Effector memory CD4-positive, alpha-beta T cell (primary cell): ENCODE measurements around the gene AP5B1.
A peak's percentile ranks its signal among the peaks of the same experiment; 100 is the strongest.

Experiments
- DNase-seq, 3 donors: peaks; one replicate each; pipeline ENCODE4 v3.0.0-alpha.2; 2020
- H3K27ac ChIP-seq: 2 replicates; pipeline ENCODE4 v1.7.0; 2013; ENCODE audit warnings: mild to moderate bottlenecking, low read length, moderate library complexity; ENCODE audit not compliant: insufficient read depth, poor library complexity, severe bottlenecking
- H3K27me3 ChIP-seq: replicated peaks from 2 replicates; pipeline ENCODE4 v1.7.0; 2013; ENCODE audit warnings: mild to moderate bottlenecking, low read length; ENCODE audit not compliant: insufficient read depth, control insufficient read depth, poor library complexity, severe bottlenecking
- H3K36me3 ChIP-seq: 2 replicates; pipeline ENCODE4 v1.7.0; 2013; ENCODE audit warnings: mild to moderate bottlenecking, low read length, moderate library complexity; ENCODE audit not compliant: control insufficient read depth, insufficient read depth
- H3K4me1 ChIP-seq: 2 replicates; pipeline ENCODE4 v1.7.0; 2013; ENCODE audit warnings: low read length, mild to moderate bottlenecking; ENCODE audit not compliant: control insufficient read depth, insufficient read depth, poor library complexity, severe bottlenecking
- H3K4me3 ChIP-seq: 2 replicates; pipeline ENCODE4 v1.7.0; 2013; ENCODE audit warnings: low read length, low read depth, mild to moderate bottlenecking; ENCODE audit not compliant: insufficient read depth, poor library complexity, severe bottlenecking
- H3K9me3 ChIP-seq: 2 replicates; pipeline ENCODE4 v1.7.0; 2013; ENCODE audit warnings: mild to moderate bottlenecking, low read length, moderate library complexity; ENCODE audit not compliant: control insufficient read depth

AP5B1 gene

GRCh38 chr11:65790104-65790901 lies 9.5 kb upstream of the AP5B1 start:
- peaks cover 28% of the 10 kb centered on the region for H3K4me1 ChIP-seq
- no peaks in the 10 kb centered on the region for H3K9me3 ChIP-seq
- DNase-seq: no peak
- H3K27ac ChIP-seq: no peak overlapping the region
- peaks cover 24% of the 10 kb centered on the region for H3K27me3 ChIP-seq
- no peak overlapping the region for H3K4me3 ChIP-seq
- no peaks in the 10 kb centered on the region for H3K36me3 ChIP-seq

DNA sequence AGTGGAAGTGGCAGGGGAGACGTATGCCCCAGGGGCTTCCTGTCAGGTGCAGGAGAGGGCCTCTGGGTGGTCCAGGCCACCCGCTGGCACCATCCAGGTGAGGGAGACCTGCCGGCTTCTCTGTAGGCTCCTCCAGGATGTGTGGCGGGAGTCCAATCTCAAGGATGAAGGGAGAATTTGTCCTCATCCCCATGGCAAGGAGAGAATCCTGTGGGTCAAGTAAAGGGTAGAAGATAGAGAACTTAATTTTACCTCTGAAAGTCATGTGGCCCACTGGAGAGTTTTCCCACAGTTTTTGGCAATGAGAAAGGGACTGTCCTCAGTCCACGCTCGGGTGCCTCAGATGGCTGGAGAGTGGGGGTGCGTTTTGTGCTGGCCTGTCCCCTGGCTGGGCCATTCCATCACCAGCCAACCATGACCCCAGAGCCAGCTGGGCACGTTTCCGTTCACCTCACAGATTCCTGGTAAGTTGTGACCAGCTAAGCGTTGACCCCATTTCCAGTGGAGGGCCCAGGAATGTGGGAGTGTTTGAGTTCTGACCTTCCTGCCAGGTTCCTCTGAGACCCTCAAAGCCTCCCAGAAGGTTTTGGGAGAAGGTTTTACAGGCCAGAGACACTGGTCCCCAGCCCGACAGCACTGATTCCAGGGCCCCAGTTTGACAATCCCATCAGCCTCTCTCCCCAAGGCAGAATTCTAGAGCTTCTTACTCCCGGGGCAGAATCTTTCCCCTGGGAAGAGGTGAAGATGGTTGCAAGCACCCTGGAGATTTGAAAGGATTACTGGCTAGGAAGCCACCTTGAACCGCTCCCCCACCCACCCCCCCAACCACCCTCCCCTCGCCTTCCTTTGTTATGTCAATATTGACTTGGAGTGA lies 8.7 kb upstream of the AP5B1 start:
- Histone ChIP-seq H3K27me3 (peaks cover 24% of the 10 kb centered on the region), H3K4me1 (peaks cover 32% of the 10 kb centered on the region), H3K4me3 (no peak overlapping the region), H3K36me3 (no peaks in the 10 kb centered on the region), H3K27ac (no peak overlapping the region), H3K9me3 (no peaks in the 10 kb centered on the region)
- DNase-seq: no peak

DNA sequence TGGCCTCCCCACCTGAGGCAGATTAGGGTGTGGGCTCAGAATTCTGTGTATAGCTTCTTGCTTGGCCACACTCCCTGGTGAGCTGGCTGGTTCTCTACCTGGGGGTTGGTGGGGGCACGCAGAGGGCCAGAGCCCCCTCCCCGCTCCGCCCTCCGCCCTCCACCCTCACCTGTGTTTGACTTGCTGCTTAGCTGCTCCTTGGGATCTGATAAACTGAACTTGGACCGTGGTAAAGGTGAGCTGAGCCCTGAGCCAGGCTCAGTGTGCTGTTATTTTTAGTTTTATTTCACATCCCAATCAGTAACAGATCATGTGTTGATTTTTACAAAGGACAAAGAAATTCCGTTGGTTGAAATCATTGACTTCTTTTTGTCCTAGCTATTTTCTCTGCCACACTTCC lies 8.0 kb upstream of the AP5B1 start:
- no peaks in the 10 kb centered on the region for H3K9me3 ChIP-seq
- H3K27me3 ChIP-seq: peaks cover 24% of the 10 kb centered on the region
- no peak overlapping the region for H3K27ac ChIP-seq
- H3K4me3 ChIP-seq: no peak overlapping the region
- no peaks in the 10 kb centered on the region for H3K36me3 ChIP-seq
- DNase-seq: no peak
- H3K4me1 ChIP-seq: peaks cover 32% of the 10 kb centered on the region

- DNase-seq: no peak
- Histone ChIP-seq H3K9me3 (no peaks in the 10 kb centered on the region), H3K36me3 (no peaks in the 10 kb centered on the region), H3K27me3 (peaks cover 24% of the 10 kb centered on the region), H3K4me3 (peak overlapping the region; percentile 4), H3K4me1 (peaks cover 32% of the 10 kb centered on the region), H3K27ac (no peak overlapping the region)
These were observed 7.2 kb upstream of the AP5B1 start for GRCh38 chr11:65787649-65788622.

GRCh38 chr11:65786786-65787636 lies 6.2 kb upstream of the AP5B1 start, which contains the start of gene OVOL1:
OVOL1 (plus strand) TSS chr11:65787063; CDS start chr11:65787374, 311 bp downstream.
- H3K4me1 ChIP-seq: peaks cover 32% of the 10 kb centered on the region
- H3K9me3 ChIP-seq: no peaks in the 10 kb centered on the region
- H3K27me3 ChIP-seq: peaks cover 24% of the 10 kb centered on the region
- DNase-seq: peak in 1 of 3 donors; percentile 21
- no peaks in the 10 kb centered on the region for H3K36me3 ChIP-seq
- H3K27ac ChIP-seq: no peak within 1 kb of the TSS
- peak within 1 kb of the TSS; percentile 37 for H3K4me3 ChIP-seq

DNA sequence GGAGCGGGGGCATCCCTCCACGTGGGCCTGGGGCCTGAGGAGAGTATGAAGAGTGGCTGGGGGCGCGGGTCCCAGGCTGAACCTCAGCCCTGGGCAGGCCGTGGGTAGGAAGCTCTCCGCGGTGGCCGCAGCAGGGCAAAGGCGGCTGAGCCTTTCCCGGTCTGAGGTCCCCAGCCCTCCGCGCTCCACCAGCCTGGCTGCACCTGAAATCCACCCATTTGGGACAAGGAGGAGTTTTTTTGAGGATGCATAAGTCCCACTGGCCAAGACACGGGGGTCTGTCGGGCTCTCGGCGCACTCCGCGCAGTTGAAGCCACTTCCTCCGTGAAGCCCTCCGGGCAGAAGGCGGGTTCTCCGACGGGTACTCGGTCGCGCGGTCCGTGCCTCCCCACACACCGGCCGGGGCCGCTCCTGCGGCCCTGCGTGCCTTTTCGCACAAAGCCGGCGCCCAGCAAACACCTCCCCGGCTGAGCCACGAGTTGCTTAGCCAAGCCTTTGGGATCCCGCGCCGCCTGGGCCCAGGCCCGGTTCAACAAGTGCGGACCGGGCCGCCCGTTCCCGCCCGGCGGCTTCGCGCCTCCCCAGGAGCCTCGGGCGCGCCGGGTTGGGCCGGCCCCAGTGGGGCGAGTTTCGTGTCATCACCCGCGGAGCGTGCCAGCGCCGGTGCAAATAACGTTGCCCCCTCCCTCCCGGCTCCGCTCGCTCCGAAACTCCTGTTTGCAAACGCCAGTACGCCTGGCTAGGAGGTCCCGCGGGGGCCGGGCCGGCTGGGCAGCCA lies 5.4 kb upstream of the AP5B1 start:
- Histone ChIP-seq H3K27ac (no peak overlapping the region), H3K9me3 (no peaks in the 10 kb centered on the region), H3K36me3 (no peaks in the 10 kb centered on the region), H3K4me3 (peak overlapping the region; percentile 25), H3K27me3 (peaks cover 24% of the 10 kb centered on the region), H3K4me1 (peaks cover 28% of the 10 kb centered on the region)
- no peak for DNase-seq

GRCh38 chr11:65785319-65786007 lies 4.7 kb upstream of the AP5B1 start:
- Histone ChIP-seq H3K27me3 (peaks cover 24% of the 10 kb centered on the region), H3K9me3 (no peaks in the 10 kb centered on the region), H3K27ac (no peak overlapping the region), H3K4me3 (no peak overlapping the region), H3K4me1 (peaks cover 28% of the 10 kb centered on the region), H3K36me3 (no peaks in the 10 kb centered on the region)
- no peak for DNase-seq

- Histone ChIP-seq H3K27ac (no peak overlapping the region), H3K27me3 (peaks cover 13% of the 10 kb centered on the region), H3K4me3 (no peak overlapping the region), H3K9me3 (no peaks in the 10 kb centered on the region), H3K36me3 (peaks cover 14% of the 10 kb centered on the region), H3K4me1 (peaks cover 37% of the 10 kb centered on the region)
- no peak for DNase-seq
These were observed 2.0 kb upstream of the AP5B1 start for GRCh38 chr11:65782816-65783228.
